Choroid plexus epithelial cell (primary cell): ENCODE measurements around the gene GET4.
"Not testable (repeated sequence)": the region's sequence is repeated elsewhere in the genome, so short reads cannot be mapped to it uniquely, and the experiment has no call there.

Experiments
- DNase-seq: peaks from one replicate; pipeline ENCODE4 v3.0.0-alpha.2; 2010; ENCODE audit warnings: low read depth
- H3K4me3 ChIP-seq: 2 replicates; pipeline ENCODE4 v1.5.1; 2011; ENCODE audit warnings: low read depth, mild to moderate bottlenecking, control low read depth, low read length, moderate library complexity
- TF ChIP-seq, protein P1 (sequence below): conservative IDR thresholded peaks from 2 replicates; pipeline ENCODE4 v1.5.1; 2011; ENCODE audit warnings: low read depth, mild to moderate bottlenecking, control low read depth, inconsistent platforms, low read length, moderate library complexity

GET4 gene

DNA sequence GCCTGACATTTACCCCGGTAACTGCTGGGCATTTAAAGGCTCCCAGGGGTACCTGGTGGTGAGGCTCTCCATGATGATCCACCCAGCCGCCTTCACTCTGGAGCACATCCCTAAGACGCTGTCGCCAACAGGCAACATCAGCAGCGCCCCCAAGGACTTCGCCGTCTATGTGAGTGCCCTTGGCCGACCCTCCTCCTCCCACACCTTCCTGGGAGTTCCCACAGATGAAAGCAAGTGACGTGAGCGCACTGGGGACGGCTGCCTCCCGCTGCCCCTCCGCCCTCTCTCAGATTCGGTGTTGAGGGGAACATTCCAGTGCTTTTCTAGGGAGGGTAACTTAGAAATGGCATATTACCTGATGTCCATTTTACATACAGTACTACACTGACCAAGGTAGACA, 7.0 kb upstream of the GET4 start:
- TF ChIP-seq, protein P1, sequence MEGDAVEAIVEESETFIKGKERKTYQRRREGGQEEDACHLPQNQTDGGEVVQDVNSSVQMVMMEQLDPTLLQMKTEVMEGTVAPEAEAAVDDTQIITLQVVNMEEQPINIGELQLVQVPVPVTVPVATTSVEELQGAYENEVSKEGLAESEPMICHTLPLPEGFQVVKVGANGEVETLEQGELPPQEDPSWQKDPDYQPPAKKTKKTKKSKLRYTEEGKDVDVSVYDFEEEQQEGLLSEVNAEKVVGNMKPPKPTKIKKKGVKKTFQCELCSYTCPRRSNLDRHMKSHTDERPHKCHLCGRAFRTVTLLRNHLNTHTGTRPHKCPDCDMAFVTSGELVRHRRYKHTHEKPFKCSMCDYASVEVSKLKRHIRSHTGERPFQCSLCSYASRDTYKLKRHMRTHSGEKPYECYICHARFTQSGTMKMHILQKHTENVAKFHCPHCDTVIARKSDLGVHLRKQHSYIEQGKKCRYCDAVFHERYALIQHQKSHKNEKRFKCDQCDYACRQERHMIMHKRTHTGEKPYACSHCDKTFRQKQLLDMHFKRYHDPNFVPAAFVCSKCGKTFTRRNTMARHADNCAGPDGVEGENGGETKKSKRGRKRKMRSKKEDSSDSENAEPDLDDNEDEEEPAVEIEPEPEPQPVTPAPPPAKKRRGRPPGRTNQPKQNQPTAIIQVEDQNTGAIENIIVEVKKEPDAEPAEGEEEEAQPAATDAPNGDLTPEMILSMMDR: no peak
- DNase-seq: no peak
- no peak overlapping the region for H3K4me3 ChIP-seq

DNA sequence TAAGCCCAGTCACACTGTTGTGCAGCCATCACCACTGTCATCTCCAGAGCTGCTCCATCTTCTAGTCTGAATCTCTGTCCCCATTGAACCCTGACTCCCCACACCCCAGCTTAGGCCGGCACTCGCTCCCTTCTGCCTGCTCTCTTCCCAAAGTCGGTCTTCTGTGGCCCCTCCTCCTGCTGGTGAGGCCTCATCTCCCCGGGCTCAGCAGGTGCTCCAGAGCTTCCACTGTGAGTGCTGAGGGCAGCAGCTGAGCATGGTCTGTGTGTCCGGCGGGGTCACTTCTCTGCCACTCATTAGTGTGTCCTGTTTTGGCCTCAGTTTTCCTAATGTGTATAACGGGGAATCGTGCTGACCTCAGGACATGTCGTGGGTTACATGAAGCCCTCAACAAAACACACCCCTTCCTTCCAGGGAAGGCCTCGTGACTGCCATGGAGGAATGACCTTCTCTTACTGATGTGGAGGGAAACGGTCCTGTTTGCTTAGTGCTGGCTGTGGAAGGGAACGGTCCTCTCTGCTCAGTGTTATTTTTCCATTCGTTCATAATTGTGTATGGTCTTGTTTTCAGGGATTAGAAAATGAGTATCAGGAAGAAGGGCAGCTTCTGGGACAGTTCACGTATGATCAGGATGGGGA, 4.3 kb upstream of the GET4 start:
- TF ChIP-seq, protein P1: no peak
- no peak overlapping the region for H3K4me3 ChIP-seq
- no peak for DNase-seq

DNA sequence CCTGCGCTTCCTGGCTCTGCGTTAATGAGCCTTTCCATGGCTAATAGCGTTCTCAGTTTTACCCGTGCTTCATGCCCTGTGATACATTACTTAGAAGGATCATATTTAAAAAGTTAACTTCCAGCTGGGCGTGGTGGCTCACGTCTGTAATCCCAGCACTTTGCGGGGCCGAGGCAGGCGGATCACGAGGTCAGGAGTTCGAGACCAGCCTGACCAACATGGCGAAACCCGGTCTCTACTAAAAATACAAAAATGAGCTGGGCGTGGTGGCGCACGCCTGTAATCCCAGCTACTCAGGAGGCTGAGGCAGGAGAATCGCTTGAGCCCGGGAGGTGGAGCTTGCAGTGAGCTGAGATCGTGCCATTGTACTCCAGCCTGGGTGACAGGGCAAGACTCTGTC, 3.7 kb upstream of the GET4 start:
- not testable (repeated sequence) for DNase-seq, H3K4me3 ChIP-seq

DNA sequence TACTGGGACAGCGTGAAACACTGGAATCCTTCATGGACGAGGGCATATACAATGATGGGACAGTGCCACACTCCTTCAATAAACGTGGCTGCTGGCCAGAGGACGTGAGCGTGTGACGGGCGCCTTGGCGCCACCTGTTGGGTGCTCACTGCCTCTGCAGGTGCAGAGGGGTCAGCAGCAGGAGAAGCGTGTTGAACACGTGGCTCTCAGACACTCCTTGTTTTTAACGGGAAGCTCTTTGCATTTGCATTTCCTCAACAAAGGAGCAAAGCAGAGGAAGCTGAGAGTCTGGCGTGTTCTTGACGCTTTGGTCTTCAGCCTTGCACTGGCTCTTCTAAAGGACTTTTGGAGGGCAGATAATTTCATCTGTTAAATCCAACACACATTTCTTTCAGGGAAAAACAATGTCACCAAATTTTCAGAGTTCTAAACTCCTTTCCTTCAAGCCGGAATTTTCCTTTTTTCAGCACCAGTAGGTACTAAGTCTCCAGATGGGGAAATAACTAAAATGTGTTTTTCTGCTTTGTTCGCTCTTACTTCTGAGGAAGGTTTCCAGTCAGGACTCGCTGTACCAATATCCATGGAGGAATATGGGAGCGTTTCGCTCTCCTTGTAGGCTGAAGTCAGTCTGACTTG, 2.9 kb upstream of the GET4 start:
- TF ChIP-seq, protein P1: peak; percentile 99
- DNase-seq: peak; percentile 89
- H3K4me3 ChIP-seq: no peak overlapping the region

DNA sequence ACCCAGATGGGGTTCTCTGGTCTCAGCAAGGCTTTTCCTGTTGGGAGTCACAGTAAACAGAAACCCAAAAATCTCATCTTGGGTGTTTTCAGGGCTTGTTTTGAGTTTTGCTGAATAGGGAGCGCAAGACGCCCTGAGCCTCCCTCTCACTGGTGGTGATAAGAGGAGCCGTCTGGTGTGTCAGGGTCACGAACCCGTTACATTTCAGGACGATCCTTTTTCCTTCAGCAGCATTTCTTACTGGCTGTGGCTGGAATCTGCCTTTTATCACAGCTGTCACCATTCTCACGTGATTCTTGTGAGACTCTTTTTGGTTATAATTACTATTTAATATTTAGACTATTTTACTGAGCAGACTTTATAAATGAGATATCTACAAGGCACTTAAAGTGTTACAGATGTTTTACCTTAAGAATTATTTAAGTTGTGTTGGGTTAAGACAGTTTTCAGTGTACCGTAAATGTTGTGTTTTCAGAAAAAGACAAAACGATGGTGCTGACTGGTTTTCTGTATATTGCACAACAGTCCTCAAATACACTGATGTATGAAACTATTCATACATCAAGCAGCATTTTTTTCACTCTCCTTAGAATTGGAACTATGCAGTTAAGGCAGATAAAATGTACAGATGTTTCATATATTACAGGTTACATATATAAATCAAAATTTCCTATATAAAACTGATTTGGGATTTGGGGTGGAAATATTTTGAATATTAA, 2.2 kb upstream of the GET4 start:
- TF ChIP-seq, protein P1: no peak
- H3K4me3 ChIP-seq: no peak overlapping the region
- peak; percentile 31 for DNase-seq

DNA sequence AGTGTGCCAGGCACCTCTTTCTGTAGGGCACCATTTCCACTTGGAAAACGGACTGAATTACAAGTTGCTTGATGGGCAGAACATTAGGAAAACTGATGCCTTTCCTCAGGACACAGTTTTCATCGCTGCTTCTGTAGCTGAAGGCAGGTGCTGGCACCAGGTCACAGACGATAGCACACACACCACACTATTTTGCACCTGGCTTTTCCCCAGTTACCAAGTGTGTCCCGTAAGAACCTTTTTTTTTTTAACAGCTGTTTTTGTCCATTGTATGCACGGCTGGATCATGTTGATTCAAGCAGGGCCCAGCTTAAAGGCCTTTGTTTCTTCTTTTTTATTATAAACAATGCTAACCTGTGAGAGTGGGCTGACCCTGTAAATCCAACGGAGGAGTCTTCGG, 1.3 kb upstream of the GET4 start:
- no peak overlapping the region for H3K4me3 ChIP-seq
- no peak for DNase-seq
- TF ChIP-seq, protein P1: no peak

DNA sequence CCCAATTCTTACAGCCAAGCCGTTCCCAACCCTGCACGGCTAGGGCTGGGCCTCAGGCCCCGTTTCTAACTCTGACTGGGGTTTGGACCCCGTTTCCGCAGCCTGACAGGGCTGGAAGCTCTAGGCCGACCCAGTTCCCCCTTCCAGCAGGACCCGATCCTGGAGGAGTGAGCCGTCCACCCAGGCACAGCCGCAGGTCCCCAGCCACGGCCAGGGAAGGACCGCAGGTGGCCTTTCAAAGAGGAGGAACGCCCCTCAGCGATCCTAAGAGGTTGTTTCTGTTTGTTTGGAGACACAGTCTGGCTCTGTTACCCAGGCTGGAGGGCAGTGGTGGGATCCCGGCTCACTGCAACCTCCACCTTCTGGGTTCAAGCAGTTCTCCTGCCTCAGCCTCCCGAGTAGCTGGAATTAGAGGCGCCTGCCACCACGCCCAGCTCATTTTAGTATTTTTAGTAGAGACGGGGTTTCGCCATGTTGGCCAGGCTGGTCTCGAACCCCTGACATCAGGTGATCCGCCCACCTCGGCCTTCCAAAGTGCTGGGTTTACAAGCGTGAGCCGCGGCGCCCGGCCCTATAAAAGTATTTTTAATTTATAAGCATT, 778 bp upstream of the GET4 start:
- peak overlapping the region; percentile 56 for H3K4me3 ChIP-seq
- DNase-seq: no peak

More for the DNA sequence above, 778 bp upstream of the GET4 start:
- TF ChIP-seq, protein P1: no peak
